Neural progenitor cell (in vitro differentiated cells): ENCODE measurements around the gene ATG16L1.

ENCODE experiments used
- CTCF ChIP-seq: fragments of 200-600 bp; sonication (generic); IDR thresholded peaks from 2 replicates; pipeline ENCODE4 v1.5.1; 2017; ENCODE audit warnings: antibody characterized with exemption, mild to moderate bottlenecking
- EZH2 ChIP-seq: fragments of 200-600 bp; sonication (generic); IDR thresholded peaks from 2 replicates; pipeline ENCODE4 v1.6.1; 2017; ENCODE audit warnings: antibody characterized with exemption, mild to moderate bottlenecking, moderate library complexity
- EZH2phosphoT487 ChIP-seq: fragments of 200-600 bp; sonication (generic); IDR thresholded peaks from 2 replicates; pipeline ENCODE4 v1.6.1; 2017; ENCODE audit warnings: antibody characterized with exemption

GRCh38 chr2:233334915-233335314 is 83.4 kb downstream of the ATG16L1 start:
- TF ChIP-seq CTCF: no peak
- no peak for TF ChIP-seq EZH2
- TF ChIP-seq EZH2phosphoT487: no peak
